Loucy (cell line): ENCODE results near the gene CTPS2.

Experiments used
- CTCF ChIP-seq: fragments of 200-600 bp; sonication (generic); conservative IDR thresholded peaks from 2 replicates; pipeline ENCODE4 v1.5.1; 2014; ENCODE audit warnings: mild to moderate bottlenecking, antibody characterized with exemption, low read length
- EZH2phosphoT487 ChIP-seq: fragments of 200-600 bp; IDR thresholded peaks from 2 replicates; pipeline ENCODE4 v1.6.1; 2018; ENCODE audit warnings: antibody characterized with exemption, mild to moderate bottlenecking, moderate library complexity, borderline replicate concordance

- TF ChIP-seq CTCF (no peak), EZH2phosphoT487 (no peak)
These were observed 77.4 kb downstream of the CTPS2 start for GRCh38 chrX:16635040-16635439.
